Progenitor cell of endocrine pancreas (in vitro differentiated cells): Measurements from ENCODE around the gene BMPR1A. TPM values are rescaled to one million over a fixed set of nuclear protein-coding genes. Genes with fewer than 3 reads are reported as not detected.

Experiments
- DNase-seq: peaks from one replicate; pipeline ENCODE4 v3.0.0; 2021; ENCODE audit warnings: low spot score; ENCODE audit not compliant: unreplicated experiment
- H3K27ac Mint-ChIP-seq: 2 replicates; pipeline ENCODE4 v1.8.0; 2021; ENCODE audit warnings: mild to moderate bottlenecking, moderate library complexity, mixed read lengths
- H3K27me3 Mint-ChIP-seq: 2 replicates; pipeline ENCODE4 v1.8.0; 2021; ENCODE audit warnings: mixed read lengths
- H3K36me3 Mint-ChIP-seq: 2 replicates; pipeline ENCODE4 v1.8.0; 2022; ENCODE audit warnings: mixed read lengths; ENCODE audit not compliant: insufficient read depth
- H3K4me1 Mint-ChIP-seq: 2 replicates; pipeline ENCODE4 v1.8.0; 2021; ENCODE audit warnings: low read depth, mixed read lengths
- H3K4me3 Mint-ChIP-seq: 2 replicates; pipeline ENCODE4 v1.8.0; 2021; ENCODE audit warnings: low read depth, mild to moderate bottlenecking, moderate library complexity, mixed read lengths
- H3K9me3 Mint-ChIP-seq: 2 replicates; pipeline ENCODE4 v1.8.0; 2021; ENCODE audit warnings: low read depth, mixed read lengths
- total RNA-seq: library from RNA; stranded (reverse); gene quantifications from 2 replicates; pipeline ENCODE4 v1.2.1, GENCODE V29; 2021
- TF ChIP-seq, protein P1 (sequence below): fragments of 200-600 bp; sonication (generic); IDR thresholded peaks from one replicate; pipeline ENCODE4 v1.5.0; 2021; ENCODE audit warnings: antibody characterized with exemption, mild to moderate bottlenecking; ENCODE audit not compliant: unreplicated experiment

The BMPR1A gene
- total RNA-seq, 1 donor from 2014 or later: 89.7 TPM

- Mint-ChIP-seq H3K4me1 (peaks cover 3% of the 10 kb centered on the region), H3K27ac (no peak overlapping the region), H3K36me3 (peaks cover 14% of the 10 kb centered on the region), H3K4me3 (no peak overlapping the region), H3K27me3 (no peaks in the 10 kb centered on the region), H3K9me3 (no peaks in the 10 kb centered on the region)
- no peak for DNase-seq
- TF ChIP-seq, protein P1, sequence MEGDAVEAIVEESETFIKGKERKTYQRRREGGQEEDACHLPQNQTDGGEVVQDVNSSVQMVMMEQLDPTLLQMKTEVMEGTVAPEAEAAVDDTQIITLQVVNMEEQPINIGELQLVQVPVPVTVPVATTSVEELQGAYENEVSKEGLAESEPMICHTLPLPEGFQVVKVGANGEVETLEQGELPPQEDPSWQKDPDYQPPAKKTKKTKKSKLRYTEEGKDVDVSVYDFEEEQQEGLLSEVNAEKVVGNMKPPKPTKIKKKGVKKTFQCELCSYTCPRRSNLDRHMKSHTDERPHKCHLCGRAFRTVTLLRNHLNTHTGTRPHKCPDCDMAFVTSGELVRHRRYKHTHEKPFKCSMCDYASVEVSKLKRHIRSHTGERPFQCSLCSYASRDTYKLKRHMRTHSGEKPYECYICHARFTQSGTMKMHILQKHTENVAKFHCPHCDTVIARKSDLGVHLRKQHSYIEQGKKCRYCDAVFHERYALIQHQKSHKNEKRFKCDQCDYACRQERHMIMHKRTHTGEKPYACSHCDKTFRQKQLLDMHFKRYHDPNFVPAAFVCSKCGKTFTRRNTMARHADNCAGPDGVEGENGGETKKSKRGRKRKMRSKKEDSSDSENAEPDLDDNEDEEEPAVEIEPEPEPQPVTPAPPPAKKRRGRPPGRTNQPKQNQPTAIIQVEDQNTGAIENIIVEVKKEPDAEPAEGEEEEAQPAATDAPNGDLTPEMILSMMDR: no peak
These were observed 142.7 kb downstream of the BMPR1A start for GRCh38 chr10:86899132-86899531.

DNA sequence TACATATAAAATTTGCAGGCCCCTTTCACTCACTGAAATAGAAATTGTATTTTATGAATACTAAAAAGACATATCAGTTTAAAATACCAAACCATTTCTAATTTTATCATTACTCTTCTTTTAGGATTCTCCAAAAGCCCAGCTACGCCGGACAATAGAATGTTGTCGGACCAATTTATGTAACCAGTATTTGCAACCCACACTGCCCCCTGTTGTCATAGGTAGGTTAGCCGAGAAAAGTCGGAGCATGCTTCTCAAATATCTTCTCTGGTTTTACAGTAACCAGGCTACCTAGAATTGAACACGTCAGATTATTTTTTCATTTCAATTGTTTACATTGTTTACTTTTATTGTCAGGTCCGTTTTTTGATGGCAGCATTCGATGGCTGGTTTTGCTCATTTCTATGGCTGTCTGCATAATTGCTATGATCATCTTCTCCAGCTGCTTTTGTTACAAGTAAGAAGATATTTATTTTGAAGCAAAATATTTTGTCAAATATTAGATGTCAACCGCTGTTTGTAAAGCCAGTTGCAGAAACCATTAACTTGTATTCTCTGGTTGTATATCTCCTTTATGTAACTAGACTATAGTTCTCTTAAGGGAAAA is 143.4 kb downstream of the BMPR1A start:
- no peak overlapping the region for H3K27ac Mint-ChIP-seq
- TF ChIP-seq, protein P1: peak; percentile 83
- peaks cover 15% of the 10 kb centered on the region for H3K36me3 Mint-ChIP-seq
- H3K4me1 Mint-ChIP-seq: peaks cover 3% of the 10 kb centered on the region
- no peak overlapping the region for H3K4me3 Mint-ChIP-seq
- no peaks in the 10 kb centered on the region for H3K27me3 Mint-ChIP-seq
- H3K9me3 Mint-ChIP-seq: no peaks in the 10 kb centered on the region
- peak; percentile 30 for DNase-seq

GRCh38 chr10:86900955-86901354 is 144.5 kb downstream of the BMPR1A start:
- Mint-ChIP-seq H3K36me3 (peaks cover 21% of the 10 kb centered on the region), H3K4me1 (peaks cover 3% of the 10 kb centered on the region), H3K27me3 (no peaks in the 10 kb centered on the region), H3K9me3 (no peaks in the 10 kb centered on the region), H3K27ac (no peak overlapping the region), H3K4me3 (no peak overlapping the region)
- TF ChIP-seq, protein P1: no peak
- no peak for DNase-seq

- TF ChIP-seq, protein P1: no peak
- DNase-seq: no peak
- Mint-ChIP-seq H3K36me3 (peaks cover 38% of the 10 kb centered on the region), H3K27ac (no peak overlapping the region), H3K9me3 (peaks cover 4% of the 10 kb centered on the region), H3K27me3 (no peaks in the 10 kb centered on the region), H3K4me3 (no peak overlapping the region), H3K4me1 (peaks cover 4% of the 10 kb centered on the region)
These were observed 148.2 kb downstream of the BMPR1A start for GRCh38 chr10:86904600-86904999.

- H3K27me3 Mint-ChIP-seq: no peaks in the 10 kb centered on the region
- H3K36me3 Mint-ChIP-seq: peaks cover 38% of the 10 kb centered on the region
- TF ChIP-seq, protein P1: no peak
- no peak for DNase-seq
- peaks cover 4% of the 10 kb centered on the region for H3K9me3 Mint-ChIP-seq
- H3K27ac Mint-ChIP-seq: no peak overlapping the region
- H3K4me3 Mint-ChIP-seq: no peak overlapping the region
- H3K4me1 Mint-ChIP-seq: peaks cover 4% of the 10 kb centered on the region
These were observed 149.0 kb downstream of the BMPR1A start for GRCh38 chr10:86905429-86905828.
